H9 (cell line): ENCODE measurements around the gene ARMS2. TPM values are rescaled to one million over a fixed set of nuclear protein-coding genes. Genes with fewer than 3 reads are reported as not detected.

Source experiments
- DNase-seq: peaks from one replicate; pipeline ENCODE4 v3.0.0-alpha.2; 2017
- H2AFZ ChIP-seq: one replicate; pipeline ENCODE4 v1.6.1; 2013; ENCODE audit warnings: mild to moderate bottlenecking, low read length, control low read depth, moderate library complexity
- H2AK5ac ChIP-seq: 2 replicates; pipeline ENCODE4 v1.6.1; 2013; ENCODE audit warnings: low read length, control low read depth, mixed read lengths; ENCODE audit not compliant: insufficient read length
- H2BK120ac ChIP-seq: one replicate; pipeline ENCODE4 v1.6.1; 2013; ENCODE audit warnings: low read depth, mild to moderate bottlenecking, low read length, control low read depth, inconsistent platforms; ENCODE audit not compliant: poor library complexity, severe bottlenecking
- H2BK12ac ChIP-seq: 2 replicates; pipeline ENCODE4 v1.6.1; 2013; ENCODE audit warnings: low read length, control low read depth, mixed read lengths, low read depth; ENCODE audit not compliant: insufficient read length
- H2BK15ac ChIP-seq: 2 replicates; pipeline ENCODE4 v1.6.1; 2013; ENCODE audit warnings: low read depth, low read length, control low read depth
- H2BK20ac ChIP-seq: one replicate; pipeline ENCODE4 v1.6.1; 2013; ENCODE audit warnings: low read depth, mild to moderate bottlenecking, low read length, control low read depth, inconsistent platforms; ENCODE audit not compliant: poor library complexity, severe bottlenecking
- H2BK5ac ChIP-seq: 2 replicates; pipeline ENCODE4 v1.6.1; 2013; ENCODE audit warnings: low read length, control low read depth, mixed read lengths; ENCODE audit not compliant: insufficient read length
- H3K14ac ChIP-seq: 2 replicates; pipeline ENCODE4 v1.6.1; 2013; ENCODE audit warnings: low read length, control low read depth; ENCODE audit not compliant: insufficient read depth
- H3K18ac ChIP-seq: 2 replicates; pipeline ENCODE4 v1.6.1; 2013; ENCODE audit warnings: low read depth, mild to moderate bottlenecking, mixed read lengths, low read length, control low read depth; ENCODE audit not compliant: insufficient read length
- H3K23ac ChIP-seq: 2 replicates; pipeline ENCODE4 v1.6.1; 2013; ENCODE audit warnings: low read length, control low read depth, mixed read lengths, low read depth; ENCODE audit not compliant: insufficient read length
- H3K23me2 ChIP-seq: 2 replicates; pipeline ENCODE4 v1.6.1; 2013; ENCODE audit warnings: low read depth, mild to moderate bottlenecking, mixed read lengths, low read length, control low read depth; ENCODE audit not compliant: insufficient read length, poor library complexity, severe bottlenecking
- H3K27ac ChIP-seq: 2 replicates; pipeline ENCODE4 v1.5.1; 2013; ENCODE audit warnings: low read length, control low read depth, mixed read lengths, low read depth; ENCODE audit not compliant: insufficient read length
- H3K27me3 ChIP-seq: 2 replicates; pipeline ENCODE4 v1.6.1; 2013; ENCODE audit warnings: low read length, control low read depth, inconsistent platforms; ENCODE audit not compliant: insufficient read depth
- H3K4ac ChIP-seq: 2 replicates; pipeline ENCODE4 v1.6.1; 2013; ENCODE audit warnings: low read depth, mild to moderate bottlenecking, control low read depth, inconsistent platforms, low read length, moderate library complexity
- H3K4me1 ChIP-seq: 2 replicates; pipeline ENCODE4 v1.6.1; 2013; ENCODE audit warnings: low read length, control low read depth, inconsistent platforms; ENCODE audit not compliant: insufficient read depth
- H3K4me2 ChIP-seq: 2 replicates; pipeline ENCODE4 v1.6.1; 2013; ENCODE audit warnings: low read length, control low read depth, mixed read lengths; ENCODE audit not compliant: insufficient read length, insufficient read depth
- H3K56ac ChIP-seq: 2 replicates; pipeline ENCODE4 v1.6.1; 2013; ENCODE audit warnings: low read depth, mild to moderate bottlenecking, mixed read lengths, low read length, control low read depth; ENCODE audit not compliant: insufficient read length
- H3K79me1 ChIP-seq: 2 replicates; pipeline ENCODE4 v1.6.1; 2013; ENCODE audit warnings: low read depth, mild to moderate bottlenecking, moderate library complexity, low read length, control low read depth, inconsistent platforms; ENCODE audit not compliant: insufficient read depth, poor library complexity, severe bottlenecking
- H3K79me2 ChIP-seq: 2 replicates; pipeline ENCODE4 v1.6.1; 2013; ENCODE audit warnings: low read length, control low read depth, inconsistent platforms; ENCODE audit not compliant: insufficient read depth
- H3K9ac ChIP-seq: 2 replicates; pipeline ENCODE4 v1.6.1; 2013; ENCODE audit warnings: low read length, control low read depth, mixed read lengths; ENCODE audit not compliant: insufficient read length; ENCODE audit errors: extremely low read depth
- H3K9me3 ChIP-seq: one replicate; pipeline ENCODE4 v1.6.1; 2013; ENCODE audit warnings: low read depth, low read length, inconsistent platforms; ENCODE audit not compliant: control insufficient read depth
- H3T11ph ChIP-seq: one replicate; pipeline ENCODE4 v1.6.1; 2013; ENCODE audit warnings: mild to moderate bottlenecking, low read length, control low read depth, inconsistent platforms
- H4K20me1 ChIP-seq: one replicate; pipeline ENCODE4 v1.6.1; 2013; ENCODE audit not compliant: control insufficient read depth, insufficient read length, insufficient read depth
- H4K5ac ChIP-seq: 2 replicates; pipeline ENCODE4 v1.6.1; 2013; ENCODE audit warnings: low read depth, mild to moderate bottlenecking, mixed read lengths, low read length, control low read depth; ENCODE audit not compliant: insufficient read length
- H4K8ac ChIP-seq: replicated peaks from 2 replicates; pipeline ENCODE4 v1.6.1; 2013; ENCODE audit warnings: low read length, control low read depth, mixed read lengths, low read depth; ENCODE audit not compliant: insufficient read length
- H4K91ac ChIP-seq: 2 replicates; pipeline ENCODE4 v1.6.1; 2013; ENCODE audit warnings: low read depth, mild to moderate bottlenecking, moderate library complexity, mixed read lengths, low read length, control low read depth; ENCODE audit not compliant: insufficient read length
- H3K27ac Mint-ChIP-seq, 3 experiments: 2 replicates in 2 of 3; 3 replicates in 1 of 3; pipeline ENCODE4 v1.8.0; 2020 to 2021; ENCODE audit warnings: mixed read lengths in 3 of 3, mild to moderate bottlenecking in 1 of 3, moderate library complexity in 1 of 3
- H3K27me3 Mint-ChIP-seq: 2 replicates; pipeline ENCODE4 v1.8.0; 2021; ENCODE audit warnings: low read depth, mild to moderate bottlenecking, moderate library complexity, mixed read lengths
- H3K36me3 Mint-ChIP-seq, 3 experiments: 2 replicates in 2 of 3; 3 replicates in 1 of 3; pipeline ENCODE4 v1.8.0; 2020 to 2021; ENCODE audit warnings: low read depth in 3 of 3, mixed read lengths in 3 of 3; ENCODE audit not compliant: insufficient read depth in 1 of 3
- H3K4me1 Mint-ChIP-seq, 2 experiments: 2 replicates each; pipeline ENCODE4 v1.8.0; 2020; ENCODE audit warnings: mixed read lengths in 2 of 2
- H3K4me3 Mint-ChIP-seq, 2 experiments: 2 replicates in 1 of 2; 3 replicates in 1 of 2; pipeline ENCODE4 v1.8.0; 2020 to 2021; ENCODE audit warnings: mild to moderate bottlenecking in 2 of 2, mixed read lengths in 2 of 2, moderate library complexity in 1 of 2
- H3K9me3 Mint-ChIP-seq, 2 experiments: 2 replicates in 1 of 2; 3 replicates in 1 of 2; pipeline ENCODE4 v1.8.0; 2020; ENCODE audit warnings: mild to moderate bottlenecking in 2 of 2, mixed read lengths in 2 of 2, moderate library complexity in 1 of 2
- WGBS: extraction: QIAGEN DNeasy Blood & Tissue Kit; methylation state at CpG from one replicate; pipeline ENCODE4 v1.1.7; 2013; ENCODE audit warnings: missing lambda C conversion rate, low lambda C conversion rate, mixed read lengths; ENCODE audit not compliant: insufficient read length; ENCODE audit errors: extremely low coverage; 5-methylcytosine and 5-hydroxymethylcytosine counted together
- total RNA-seq: library from RNA; stranded (reverse); gene quantifications from 2 replicates; pipeline ENCODE4 v1.2.1, GENCODE V29; 2021
- TF ChIP-seq, protein P1 (sequence below): fragments of 200-600 bp; sonication (generic); conservative IDR thresholded peaks from 3 replicates; pipeline ENCODE4 v1.8.0; 2021; ENCODE audit warnings: antibody characterized with exemption, mild to moderate bottlenecking

Gene ARMS2
- total RNA-seq, 1 experiment from 2014 or later = not detected

GRCh38 chr10:122467701-122468100 lies 13.2 kb downstream of the ARMS2 start:
- TF ChIP-seq, protein P1, sequence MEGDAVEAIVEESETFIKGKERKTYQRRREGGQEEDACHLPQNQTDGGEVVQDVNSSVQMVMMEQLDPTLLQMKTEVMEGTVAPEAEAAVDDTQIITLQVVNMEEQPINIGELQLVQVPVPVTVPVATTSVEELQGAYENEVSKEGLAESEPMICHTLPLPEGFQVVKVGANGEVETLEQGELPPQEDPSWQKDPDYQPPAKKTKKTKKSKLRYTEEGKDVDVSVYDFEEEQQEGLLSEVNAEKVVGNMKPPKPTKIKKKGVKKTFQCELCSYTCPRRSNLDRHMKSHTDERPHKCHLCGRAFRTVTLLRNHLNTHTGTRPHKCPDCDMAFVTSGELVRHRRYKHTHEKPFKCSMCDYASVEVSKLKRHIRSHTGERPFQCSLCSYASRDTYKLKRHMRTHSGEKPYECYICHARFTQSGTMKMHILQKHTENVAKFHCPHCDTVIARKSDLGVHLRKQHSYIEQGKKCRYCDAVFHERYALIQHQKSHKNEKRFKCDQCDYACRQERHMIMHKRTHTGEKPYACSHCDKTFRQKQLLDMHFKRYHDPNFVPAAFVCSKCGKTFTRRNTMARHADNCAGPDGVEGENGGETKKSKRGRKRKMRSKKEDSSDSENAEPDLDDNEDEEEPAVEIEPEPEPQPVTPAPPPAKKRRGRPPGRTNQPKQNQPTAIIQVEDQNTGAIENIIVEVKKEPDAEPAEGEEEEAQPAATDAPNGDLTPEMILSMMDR = no peak
- no peak overlapping the region for H3K23ac ChIP-seq
- no peak overlapping the region for H4K91ac ChIP-seq
- Mint-ChIP-seq H3K27ac (no peak overlapping the region), H3K9me3 (no peaks in the 10 kb centered on the region; a peak in 1 of 5 replicates), H3K4me3 (no peak overlapping the region), H3K36me3 (0 out of 7 replicates have a peak, but pooled peaks cover 0 to 3% (median 0%) of the 10 kb centered on the region in 3 experiments), H3K4me1 (peaks cover 5 to 12% of the 10 kb centered on the region in 2 experiments), H3K27me3 (peaks cover 57% of the 10 kb centered on the region)
- H3K23me2 ChIP-seq = peaks cover 2% of the 10 kb centered on the region
- no peak overlapping the region for H2BK5ac ChIP-seq
- peaks cover 14% of the 10 kb centered on the region for H3K27me3 ChIP-seq
- H3K27ac ChIP-seq = no peak overlapping the region
- H3K9me3 ChIP-seq = no peaks in the 10 kb centered on the region
- no peaks in the 10 kb centered on the region for H4K20me1 ChIP-seq
- H4K5ac ChIP-seq = no peak overlapping the region
- H3K14ac ChIP-seq = no peak overlapping the region
- no peak overlapping the region for H2BK12ac ChIP-seq
- no peak overlapping the region for H4K8ac ChIP-seq
- no peak overlapping the region for H3T11ph ChIP-seq
- H2AK5ac ChIP-seq = no peak overlapping the region
- no peak overlapping the region for H2BK20ac ChIP-seq
- H2BK120ac ChIP-seq = no peak overlapping the region
- no peak overlapping the region for H2AFZ ChIP-seq
- no peak for DNase-seq
- H3K56ac ChIP-seq = no peak overlapping the region
- H3K9ac ChIP-seq = no peak overlapping the region
- no peaks in the 10 kb centered on the region for H3K79me1 ChIP-seq
- no peaks in the 10 kb centered on the region for H3K79me2 ChIP-seq
- no peak overlapping the region for H3K4me2 ChIP-seq
- no peaks in the 10 kb centered on the region for H3K4me1 ChIP-seq
- no peak overlapping the region for H3K4ac ChIP-seq
- H3K18ac ChIP-seq = no peak overlapping the region
- no peak overlapping the region for H2BK15ac ChIP-seq
- WGBS = no CpG with 5 or more reads among the region's 6 CpGs
